Caco-2 (cell line): ENCODE measurements around the gene PRDM15. TPM values are rescaled to one million over a fixed set of nuclear protein-coding genes. Genes with fewer than 3 reads are reported as not detected.

Source experiments
- BruUV-seq: library from RNA; stranded (reverse); fragments of 400-500 nt; replicated peaks from 2 replicates; lab custom pipeline; 2021; lab: Mats Ljungman, UMichigan
- CTCF ChIA-PET: fragments of 300-600 bp; sonication (Branson Sonifier 250); formaldehyde crosslinking; loops from one replicate; lab custom pipeline; 2022; ENCODE audit warnings: antibody characterized with exemption; lab: Charles Lee
- POLR2A ChIA-PET: fragments of 300-600 bp; sonication (Branson Sonifier 250); formaldehyde crosslinking; loops from one replicate; lab custom pipeline; 2022; ENCODE audit warnings: antibody characterized with exemption; lab: Charles Lee
- DNase-seq, 2 experiments: peaks; one replicate each; pipeline versions ENCODE4 v3.0.0 to v3.0.0-alpha.2; 2020 to 2022
- H3K27me3 ChIP-seq: replicated peaks from 2 replicates; pipeline ENCODE4 v1.6.0; 2011; ENCODE audit warnings: low read length; ENCODE audit not compliant: control insufficient read depth, insufficient read depth
- H3K36me3 ChIP-seq: 2 replicates; pipeline ENCODE4 v1.5.1; 2011; ENCODE audit warnings: low read length; ENCODE audit not compliant: control insufficient read depth, insufficient read depth
- H3K4me1 ChIP-seq: fragments of 250-450 bp; sonication (Bioruptor Pico); 2 replicates; pipeline ENCODE4 v1.5.1; 2020; ENCODE audit warnings: mild to moderate bottlenecking
- H3K4me3 ChIP-seq: 2 replicates; pipeline ENCODE4 v1.5.1; 2011; ENCODE audit warnings: low read depth, mild to moderate bottlenecking, control low read depth, low read length
- H3K9me3 ChIP-seq: fragments of 250-450 bp; sonication (Bioruptor Pico); 2 replicates; pipeline ENCODE4 v1.5.1; 2020; ENCODE audit warnings: mild to moderate bottlenecking, moderate library complexity
- H3K27ac Mint-ChIP-seq: one replicate; pipeline ENCODE4 v1.8.0; 2022; ENCODE audit warnings: mixed read lengths; ENCODE audit not compliant: unreplicated experiment
- H3K27me3 Mint-ChIP-seq: one replicate; pipeline ENCODE4 v1.8.0; 2022; ENCODE audit warnings: mixed read lengths; ENCODE audit not compliant: insufficient read depth, unreplicated experiment
- H3K36me3 Mint-ChIP-seq: one replicate; pipeline ENCODE4 v1.8.0; 2022; ENCODE audit warnings: mild to moderate bottlenecking, mixed read lengths; ENCODE audit not compliant: insufficient read depth, unreplicated experiment
- H3K4me1 Mint-ChIP-seq: one replicate; pipeline ENCODE4 v1.8.0; 2022; ENCODE audit warnings: low read depth, mixed read lengths; ENCODE audit not compliant: unreplicated experiment
- H3K4me3 Mint-ChIP-seq: one replicate; pipeline ENCODE4 v1.8.0; 2022; ENCODE audit warnings: mild to moderate bottlenecking, moderate library complexity, mixed read lengths; ENCODE audit not compliant: unreplicated experiment
- H3K9me3 Mint-ChIP-seq: one replicate; pipeline ENCODE4 v1.8.0; 2022; ENCODE audit warnings: mixed read lengths; ENCODE audit not compliant: unreplicated experiment
- CTCF ChIP-seq, 2 experiments: fragments of 200-600 bp in 1 of 2; IDR thresholded peaks; 1 replicate in 1 of 2; 2 replicates in 1 of 2; pipeline versions ENCODE4 v1.5.1 to v1.8.0; 2011 to 2022; ENCODE audit warnings: antibody characterized with exemption in 1 of 2, control low read depth in 1 of 2, inconsistent platforms in 1 of 2, low read depth in 1 of 2, low read length in 1 of 2, mild to moderate bottlenecking in 1 of 2, moderate library complexity in 1 of 2; ENCODE audit not compliant: insufficient read depth in 1 of 2, severe bottlenecking in 1 of 2, unreplicated experiment in 1 of 2
- intact Hi-C: fragments of 100-400 bp; cut with micrococcal nuclease; formaldehyde crosslinking; loops from one replicate; pipeline ENCODE4 v1.10.0; 2022; ENCODE audit not compliant: unreplicated experiment
- total RNA-seq: library from RNA; stranded (reverse); gene quantifications from 2 replicates; pipeline ENCODE4 v1.2.3, GENCODE V29; 2022

PRDM15 gene
- total RNA-seq, 1 experiment from 2014 or later: 5.6 TPM

GRCh38 chr21:41828884-41829360 lies 50.2 kb downstream of the PRDM15 start:
- H3K4me3 ChIP-seq: no peak overlapping the region
- POLR2A ChIA-PET: no interaction called here
- no peaks in the 10 kb centered on the region for H3K9me3 ChIP-seq
- no peaks in the 10 kb centered on the region for H3K27me3 Mint-ChIP-seq
- no peak overlapping the region for H3K27ac Mint-ChIP-seq
- H3K4me1 Mint-ChIP-seq: no peaks in the 10 kb centered on the region
- CTCF ChIA-PET: no interaction called here
- no peaks in the 10 kb centered on the region for H3K9me3 Mint-ChIP-seq
- DNase-seq: no peak
- H3K4me3 Mint-ChIP-seq: no peak overlapping the region
- no TSS peak for BruUV-seq
- H3K27me3 ChIP-seq: no peaks in the 10 kb centered on the region
- no peaks in the 10 kb centered on the region for H3K4me1 ChIP-seq
- intact Hi-C loops: no loop called here
- no peak for TF ChIP-seq CTCF (IDR thresholded peaks at IDR 0.05; ENCODE audit: insufficient read depth in 1 of 2, low read depth in 1 of 2, low read length in 1 of 2, severe bottlenecking in 1 of 2, unreplicated experiment in 1 of 2)
- no peaks in the 10 kb centered on the region for H3K36me3 ChIP-seq
- no peaks in the 10 kb centered on the region for H3K36me3 Mint-ChIP-seq

- DNase-seq: no peak
- no peaks in the 10 kb centered on the region for H3K27me3 Mint-ChIP-seq
- H3K36me3 ChIP-seq: no peaks in the 10 kb centered on the region
- H3K36me3 Mint-ChIP-seq: no peaks in the 10 kb centered on the region
- no peak for TF ChIP-seq CTCF (IDR thresholded peaks at IDR 0.05; ENCODE audit: insufficient read depth in 1 of 2, low read depth in 1 of 2, low read length in 1 of 2, severe bottlenecking in 1 of 2, unreplicated experiment in 1 of 2)
- H3K4me3 Mint-ChIP-seq: no peak overlapping the region
- no peak overlapping the region for H3K27ac Mint-ChIP-seq
- no peaks in the 10 kb centered on the region for H3K9me3 Mint-ChIP-seq
- ChIA-PET POLR2A (no interaction called here), CTCF (no interaction called here)
- H3K4me1 ChIP-seq: no peaks in the 10 kb centered on the region
- no TSS peak for BruUV-seq
- H3K4me3 ChIP-seq: no peak overlapping the region
- H3K4me1 Mint-ChIP-seq: no peaks in the 10 kb centered on the region
- intact Hi-C loops: no loop called here
- H3K9me3 ChIP-seq: no peaks in the 10 kb centered on the region
- no peaks in the 10 kb centered on the region for H3K27me3 ChIP-seq
Measured at GRCh38 chr21:41827951-41828883, 50.9 kb downstream of the PRDM15 start.

DNA sequence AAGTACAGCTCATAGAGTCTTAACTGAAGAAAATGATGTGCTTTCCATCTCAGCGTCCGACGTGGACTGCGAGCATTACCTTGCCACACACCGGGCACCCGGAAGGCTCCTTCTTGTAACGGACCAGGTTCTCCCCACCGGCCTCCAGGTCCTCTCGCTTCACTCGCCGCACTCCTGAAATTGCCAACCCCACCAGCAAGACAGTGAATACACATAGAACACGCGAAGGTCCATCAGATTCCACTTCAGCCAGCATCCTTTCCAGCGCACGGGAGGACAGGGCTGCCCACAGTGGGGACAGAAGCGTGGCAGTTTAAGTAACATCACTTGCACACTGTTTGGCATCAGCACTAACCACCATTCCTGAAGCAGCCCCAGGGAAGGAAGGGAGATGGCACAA lies 53.3 kb downstream of the PRDM15 start:
- H3K36me3 ChIP-seq: no peaks in the 10 kb centered on the region
- intact Hi-C loops: no loop called here
- H3K4me3 ChIP-seq: no peak overlapping the region
- no peaks in the 10 kb centered on the region for H3K4me1 Mint-ChIP-seq
- no peaks in the 10 kb centered on the region for H3K27me3 Mint-ChIP-seq
- H3K4me1 ChIP-seq: no peaks in the 10 kb centered on the region
- H3K4me3 Mint-ChIP-seq: no peak overlapping the region
- POLR2A ChIA-PET: no interaction called here
- no peak for TF ChIP-seq CTCF (IDR thresholded peaks at IDR 0.05; ENCODE audit: insufficient read depth in 1 of 2, low read depth in 1 of 2, low read length in 1 of 2, severe bottlenecking in 1 of 2, unreplicated experiment in 1 of 2)
- H3K27me3 ChIP-seq: no peaks in the 10 kb centered on the region
- no peak overlapping the region for H3K27ac Mint-ChIP-seq
- H3K9me3 ChIP-seq: no peaks in the 10 kb centered on the region
- no peak for DNase-seq
- BruUV-seq: no TSS peak
- CTCF ChIA-PET: no interaction called here
- no peaks in the 10 kb centered on the region for H3K9me3 Mint-ChIP-seq
- H3K36me3 Mint-ChIP-seq: no peaks in the 10 kb centered on the region
